AG08395 (cell line): ENCODE measurements around the gene TNFRSF14.
"Not testable (repeated sequence)": the region's sequence is repeated elsewhere in the genome, so short reads cannot be mapped to it uniquely, and the experiment has no call there.

Experiments
- DNase-seq: peaks from one replicate; pipeline ENCODE4 v3.0.0; 2012; ENCODE audit warnings: mixed read lengths, low spot score

Gene TNFRSF14

GRCh38 chr1:2539312-2539907 is 16.8 kb upstream of the TNFRSF14 start:
- DNase-seq: no peak

GRCh38 chr1:2540816-2541492 is 15.2 kb upstream of the TNFRSF14 start:
- DNase-seq: no peak

GRCh38 chr1:2541619-2542245 is 14.4 kb upstream of the TNFRSF14 start:
- DNase-seq: no peak

- DNase-seq: no peak
Measured at GRCh38 chr1:2542246-2542915, 13.8 kb upstream of the TNFRSF14 start.

GRCh38 chr1:2543543-2544092 is 12.6 kb upstream of the TNFRSF14 start:
- peak; percentile 38 for DNase-seq

GRCh38 chr1:2544093-2544874 is 11.9 kb upstream of the TNFRSF14 start:
- DNase-seq: no peak

- DNase-seq: no peak
Measured at GRCh38 chr1:2544875-2545640, 11.1 kb upstream of the TNFRSF14 start.

GRCh38 chr1:2545754-2546514 is 10.2 kb upstream of the TNFRSF14 start:
- peak; percentile 93 for DNase-seq

GRCh38 chr1:2546515-2547209 is 9.5 kb upstream of the TNFRSF14 start:
- DNase-seq: peak; percentile 88

- no peak for DNase-seq
Measured at GRCh38 chr1:2547210-2548067, 8.7 kb upstream of the TNFRSF14 start.

GRCh38 chr1:2548068-2548589 is 8.0 kb upstream of the TNFRSF14 start:
- peak; percentile 81 for DNase-seq

- not testable (repeated sequence) for DNase-seq
Measured at GRCh38 chr1:2549367-2550029, 6.7 kb upstream of the TNFRSF14 start.

- not testable (repeated sequence) for DNase-seq
Measured at GRCh38 chr1:2550309-2550861, 5.8 kb upstream of the TNFRSF14 start.

- not testable (repeated sequence) for DNase-seq
Measured at GRCh38 chr1:2551544-2551943, 4.6 kb upstream of the TNFRSF14 start.

GRCh38 chr1:2552189-2552588 is 4.0 kb upstream of the TNFRSF14 start:
- DNase-seq: no peak

- DNase-seq: not testable (repeated sequence)
Measured at GRCh38 chr1:2553076-2553475, 3.1 kb upstream of the TNFRSF14 start.

- no peak for DNase-seq
Measured at GRCh38 chr1:2553871-2554620, 2.1 kb upstream of the TNFRSF14 start.
